ENCODE data around the gene PPM1G.

Gene PPM1G

DNA sequence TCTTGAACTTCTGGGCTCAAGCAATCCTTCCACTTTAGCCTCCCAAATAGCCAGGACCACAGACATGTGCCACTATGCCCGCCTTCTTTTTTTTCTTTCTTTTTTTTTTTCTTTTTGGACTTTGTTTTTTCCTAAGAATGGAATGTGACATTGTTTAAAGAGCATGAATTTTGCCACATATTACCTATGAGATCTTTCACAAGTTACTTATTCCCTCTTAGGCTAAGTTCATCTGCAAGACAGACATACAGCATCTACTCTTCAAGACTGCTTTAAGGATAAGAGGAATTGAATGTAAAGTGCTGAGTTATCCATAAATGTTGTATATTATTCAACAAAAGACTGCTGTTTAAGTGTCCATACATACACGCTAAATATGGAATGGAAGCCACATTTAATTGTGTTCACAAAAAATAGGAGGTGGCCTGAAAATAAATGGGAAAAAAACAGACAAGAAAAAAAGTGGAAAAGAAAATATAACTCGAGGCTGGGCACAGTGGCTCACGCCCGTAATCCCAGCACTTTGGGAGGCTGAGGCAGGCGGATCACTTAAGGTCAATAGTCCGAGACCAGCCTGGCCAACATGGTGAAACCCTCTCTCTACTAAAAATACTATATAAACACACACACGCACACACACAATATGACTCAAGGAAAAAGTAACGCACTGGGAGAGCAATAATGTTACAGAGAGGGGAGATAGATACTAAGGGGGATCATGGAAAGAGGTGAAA lies 3.2 kb upstream of the PPM1G start:
- DNase-seq (ENCODE audit: low read depth in 2 of 3, low spot score in 2 of 3): no peak

DNA sequence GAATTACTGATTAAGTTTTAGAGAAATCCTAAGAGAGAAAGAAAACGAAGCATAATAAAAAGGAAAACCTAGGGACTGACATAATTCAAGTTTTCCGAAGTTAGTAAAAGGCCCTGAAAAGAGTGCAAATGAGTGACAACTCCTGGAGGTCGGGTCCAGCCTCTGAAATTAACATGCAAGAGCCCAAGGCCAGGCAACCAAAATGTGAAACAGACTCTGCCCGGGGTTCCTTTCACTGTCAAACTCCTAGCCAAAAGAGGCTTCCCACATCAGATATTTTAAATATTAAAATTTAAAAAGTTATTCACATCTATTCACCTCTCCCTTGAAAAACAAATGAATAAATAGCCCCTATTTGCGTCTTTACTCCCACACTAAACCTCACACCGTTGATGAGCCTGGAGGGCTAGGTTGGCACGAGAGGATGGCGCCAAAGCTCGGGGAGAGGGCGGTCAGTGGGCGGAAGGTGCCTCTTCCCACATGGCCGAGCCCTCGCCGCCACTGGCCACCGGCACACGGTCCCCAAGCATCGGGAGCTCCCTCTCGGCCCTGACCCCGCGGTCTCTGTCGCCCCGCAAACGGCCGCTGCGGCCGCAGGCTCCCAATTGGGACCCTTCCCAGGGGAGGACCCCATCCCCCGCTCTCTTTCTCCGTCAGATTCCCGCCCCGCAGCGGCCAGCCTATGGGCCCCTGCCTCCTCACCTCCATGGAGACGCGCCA lies 630 bp downstream of the PPM1G start:
- no peak for DNase-seq (ENCODE audit: low read depth in 2 of 3, low spot score in 2 of 3)

DNA sequence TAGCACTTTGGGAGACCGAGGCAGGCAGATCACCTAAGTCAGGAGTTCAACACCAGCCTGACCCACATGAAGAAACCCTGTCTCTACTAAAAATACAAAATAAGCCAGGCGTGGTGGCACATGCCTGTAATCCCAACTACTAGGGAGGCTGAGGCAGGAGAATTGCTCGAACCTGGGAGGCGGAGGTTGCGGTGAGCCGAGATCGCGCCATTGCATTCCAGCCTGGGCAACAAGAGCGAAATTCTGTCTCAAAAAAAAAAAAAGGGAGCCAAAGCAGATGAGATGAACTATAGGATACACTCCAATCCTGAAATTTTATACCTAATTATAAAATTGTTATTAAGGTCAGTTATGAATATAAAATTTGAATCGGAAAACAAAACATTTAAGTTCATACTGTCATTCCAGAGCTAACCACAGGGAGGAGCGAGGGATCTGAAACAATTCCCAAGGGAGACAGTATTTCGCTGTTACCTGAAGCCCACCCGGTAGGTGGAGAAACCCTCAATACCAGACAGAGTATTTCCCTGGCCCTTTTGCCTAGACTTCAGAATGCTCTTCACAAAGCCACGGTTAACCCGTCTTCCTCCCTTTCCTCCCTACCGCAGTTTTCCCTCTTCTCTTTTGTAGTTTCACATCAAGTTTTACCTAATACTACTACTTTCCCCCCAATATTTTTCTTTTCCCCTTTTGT lies 1.4 kb downstream of the PPM1G start:
- no peak for DNase-seq (ENCODE audit: low read depth in 2 of 3, low spot score in 2 of 3)

- DNase-seq (ENCODE audit: low read depth in 2 of 3, low spot score in 2 of 3): no peak
Measured at GRCh38 chr2:27400348-27401135, 8.8 kb downstream of the PPM1G start.

DNA sequence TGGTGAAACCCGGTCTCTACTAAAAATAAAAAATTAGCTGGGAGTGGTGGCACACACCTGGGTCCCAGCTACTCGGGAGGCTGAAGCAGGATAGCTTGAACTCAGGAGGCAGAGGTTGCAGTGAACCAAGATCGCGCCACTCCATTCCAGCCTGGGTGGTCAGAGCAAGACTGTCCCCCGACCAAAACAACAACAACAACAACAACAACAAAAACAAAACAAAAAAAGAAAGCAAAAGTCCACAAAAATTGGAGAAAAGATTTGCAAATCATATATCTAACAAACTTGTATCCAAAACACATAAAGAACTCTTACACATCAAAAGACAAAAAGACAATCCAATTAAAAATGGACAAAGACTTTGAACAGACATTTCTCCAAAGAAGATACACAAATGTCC lies 10.4 kb downstream of the PPM1G start:
- no peak for DNase-seq (ENCODE audit: low read depth in 2 of 3, low spot score in 2 of 3)

- DNase-seq (ENCODE audit: low read depth in 2 of 3, low spot score in 2 of 3): no peak
Measured at GRCh38 chr2:27393225-27393624, 16.2 kb downstream of the PPM1G start.

GRCh38 chr2:27390822-27391679 lies 18.3 kb downstream of the PPM1G start:
- DNase-seq (ENCODE audit: low read depth in 2 of 3, low spot score in 2 of 3): no peak

GRCh38 chr2:27381577-27382181 lies 27.7 kb downstream of the PPM1G start:
- no peak for DNase-seq (ENCODE audit: low read depth in 2 of 3, low spot score in 2 of 3)

DNA sequence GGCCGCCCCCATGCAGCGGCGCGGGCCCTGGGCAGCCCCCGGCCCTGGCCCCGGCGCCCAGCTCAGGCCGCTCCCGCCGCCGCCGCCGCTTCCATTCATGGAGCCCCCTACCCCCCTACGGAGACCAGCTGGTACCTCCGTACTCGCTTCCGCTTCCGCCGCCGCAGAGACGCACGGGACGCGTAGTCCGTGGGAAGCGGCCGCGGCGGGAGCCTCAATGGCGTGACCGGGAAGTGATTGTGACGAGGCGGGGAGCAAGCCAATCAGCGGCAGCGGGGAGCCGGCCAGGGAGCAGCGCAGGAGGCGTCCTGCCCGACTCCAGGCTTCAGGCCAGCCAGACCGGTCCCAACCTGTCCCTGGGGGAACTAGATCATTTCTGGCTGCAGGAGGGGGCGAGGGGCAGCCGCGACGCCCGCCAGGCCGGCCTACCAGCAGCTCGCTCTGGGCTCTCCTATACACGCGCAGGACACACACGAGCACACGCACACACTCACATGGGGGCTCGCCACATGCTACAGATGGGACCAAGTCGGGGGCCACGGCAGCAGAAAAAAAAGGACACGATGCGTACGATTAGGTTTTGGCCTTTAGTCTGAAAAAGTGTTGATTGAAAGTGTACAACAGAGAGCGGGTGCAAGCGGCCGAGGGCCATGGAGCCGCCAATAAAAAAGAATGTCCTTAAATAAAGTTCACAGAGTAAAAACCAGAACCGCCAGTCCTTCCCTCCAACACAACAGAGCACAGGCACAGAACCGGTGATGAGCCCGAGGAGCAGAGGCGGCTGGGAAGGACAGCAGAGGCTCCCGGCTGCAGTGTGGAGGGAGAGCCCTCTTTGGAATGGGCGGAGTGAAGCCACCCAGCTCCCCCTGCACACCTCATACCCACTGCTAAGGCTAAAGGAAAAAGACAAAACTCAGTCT lies 28.5 kb downstream of the PPM1G start, which contains the start of gene ZNF513:
TSS of gene ZNF513 (minus strand) at position 109 of the 920 bp plus-strand sequence. CDS start 208 bp downstream, outside the sequence.
- DNase-seq (ENCODE audit: low read depth in 2 of 3, low spot score in 2 of 3): peak; percentile 75 to 80 (median 76)

DNA sequence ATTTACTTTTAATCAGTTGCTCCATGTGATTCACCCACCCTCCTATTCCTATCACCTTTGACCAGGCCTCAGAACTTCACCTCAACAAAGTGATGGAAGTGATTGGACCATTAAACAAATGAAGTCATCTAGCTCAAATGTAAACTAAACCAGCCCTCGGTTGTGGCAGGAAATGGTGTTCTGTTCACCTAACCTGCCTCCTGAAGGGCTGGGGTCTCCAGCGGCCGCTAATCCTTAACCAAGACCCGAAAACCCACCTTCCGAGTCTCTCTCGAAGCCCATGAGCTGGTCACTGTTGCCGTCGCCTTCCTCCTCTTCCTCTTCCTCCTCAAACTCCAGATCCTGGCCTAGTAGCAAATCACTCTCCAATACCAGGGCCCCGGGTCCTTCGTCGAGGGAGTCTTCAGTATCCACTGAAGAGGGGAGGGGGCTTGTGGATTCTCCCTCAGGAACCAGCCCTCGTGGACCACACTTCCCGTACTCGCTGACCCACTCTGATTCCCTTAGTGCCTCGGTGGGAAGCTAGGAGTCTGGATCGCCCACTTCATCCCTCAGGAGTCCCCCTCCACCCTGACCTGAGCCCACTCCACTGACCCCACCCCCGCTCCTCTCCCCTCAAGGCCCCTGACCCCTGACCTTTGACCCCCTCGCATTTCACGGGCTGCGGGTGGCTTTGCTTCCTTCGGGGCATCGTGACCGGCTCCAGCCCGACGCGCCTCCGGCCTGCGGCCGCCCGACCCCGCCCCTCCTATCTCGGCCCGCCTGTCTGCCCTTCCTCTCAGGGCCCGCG lies 29.4 kb downstream of the PPM1G start:
- DNase-seq (ENCODE audit: low read depth in 2 of 3, low spot score in 2 of 3): no peak

GRCh38 chr2:27379383-27379835 lies 30.0 kb downstream of the PPM1G start:
- no peak for DNase-seq (ENCODE audit: low read depth in 2 of 3, low spot score in 2 of 3)

- DNase-seq (ENCODE audit: low read depth in 2 of 3, low spot score in 2 of 3): no peak
Measured at GRCh38 chr2:27378809-27379290, 30.5 kb downstream of the PPM1G start.

DNA sequence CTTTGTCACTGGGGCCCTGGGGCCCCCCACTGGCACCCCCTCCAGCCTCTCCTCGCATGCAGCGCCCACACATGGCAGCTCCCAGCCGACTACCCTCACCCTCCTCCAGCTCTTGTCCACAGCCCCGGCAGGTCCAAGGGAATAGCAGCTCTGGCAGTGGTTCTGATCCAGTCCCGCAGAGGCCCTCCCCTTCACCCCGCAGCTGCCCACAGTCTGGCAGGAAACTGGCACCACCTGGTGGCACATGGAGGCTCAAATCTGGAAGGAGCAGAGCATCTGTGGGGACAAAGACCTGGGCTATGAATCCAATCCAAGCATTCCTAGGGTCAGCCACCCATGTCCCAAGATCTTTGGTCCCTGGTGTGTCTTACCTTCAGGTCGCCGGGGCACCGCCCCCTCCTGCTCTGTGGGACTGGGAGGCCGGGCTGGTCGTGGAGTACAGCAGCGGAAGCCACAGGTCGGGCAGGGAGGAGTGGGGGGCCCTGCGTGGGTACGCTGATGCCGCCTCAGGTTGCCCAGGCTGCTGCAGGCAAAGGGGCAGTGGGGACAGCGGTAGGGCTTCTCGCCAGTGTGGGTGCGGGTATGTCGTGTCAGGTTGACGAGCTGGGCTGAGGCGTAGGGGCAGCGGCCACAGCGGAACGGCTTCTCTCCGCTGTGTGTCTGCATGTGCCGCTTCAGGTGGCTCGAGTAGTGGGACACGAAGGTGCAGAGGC lies 31.1 kb downstream of the PPM1G start:
- DNase-seq (ENCODE audit: low read depth in 2 of 3, low spot score in 2 of 3): no peak

DNA sequence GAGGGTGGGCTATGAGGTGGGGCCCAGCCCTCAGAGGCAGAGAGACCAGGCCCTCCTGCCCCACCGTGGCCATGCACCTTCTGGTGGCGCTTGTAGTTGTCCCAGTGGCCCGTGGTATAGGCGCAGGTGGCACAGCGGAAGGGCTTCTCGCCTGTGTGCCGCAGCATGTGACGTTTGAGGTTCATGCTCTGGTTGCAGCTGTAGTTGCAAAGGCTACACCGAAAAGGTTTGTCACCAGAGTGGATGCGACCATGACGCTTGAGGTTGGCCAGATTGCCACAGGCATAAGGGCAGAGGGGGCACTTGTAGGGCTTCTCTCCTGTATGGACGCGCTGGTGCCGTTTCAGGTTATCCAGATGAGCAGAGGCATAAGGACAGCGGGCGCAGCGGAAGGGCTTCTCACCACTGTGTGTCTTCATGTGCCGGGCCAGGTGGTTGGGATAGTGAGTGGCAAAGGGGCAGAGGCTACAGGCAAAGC lies 31.7 kb downstream of the PPM1G start:
- DNase-seq (ENCODE audit: low read depth in 2 of 3, low spot score in 2 of 3): no peak

DNA sequence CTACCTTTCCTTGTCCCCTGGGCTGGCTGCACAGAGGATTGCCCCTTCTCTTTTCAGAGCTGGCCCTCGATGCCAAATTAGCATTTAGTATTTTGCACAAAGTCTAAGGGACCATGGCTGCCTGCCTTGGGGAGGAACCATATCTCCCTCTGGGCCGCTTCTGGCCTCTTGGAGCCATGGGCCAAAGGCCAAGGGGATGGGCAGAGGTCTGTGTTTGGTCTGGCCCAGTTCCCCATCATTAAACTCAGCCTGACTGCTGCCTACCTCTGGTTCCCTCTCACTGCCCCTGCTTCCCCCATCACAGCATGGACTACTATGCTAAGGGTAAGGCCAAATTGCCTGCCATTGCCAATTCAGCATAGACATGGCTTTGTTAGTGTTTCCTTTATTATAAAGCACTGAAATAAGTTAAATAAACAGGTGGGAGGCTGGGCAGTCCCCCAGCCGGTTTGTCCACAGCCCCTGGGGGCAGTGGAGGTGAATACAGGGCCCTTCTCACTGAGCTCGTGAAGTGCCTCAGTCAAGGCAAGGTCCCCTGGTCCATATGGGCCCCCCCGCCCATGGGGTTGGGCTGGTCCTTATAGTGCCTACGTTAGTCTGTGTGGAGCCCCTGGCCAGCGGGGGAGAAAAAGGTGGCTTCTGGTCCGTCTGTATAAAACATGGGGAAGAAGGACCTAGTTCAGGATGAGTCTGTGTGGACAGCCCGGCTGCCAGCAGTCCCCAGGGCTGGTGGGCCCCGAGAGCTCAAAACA lies 32.3 kb downstream of the PPM1G start:
- DNase-seq (ENCODE audit: low read depth in 2 of 3, low spot score in 2 of 3): no peak

- no peak for DNase-seq (ENCODE audit: low read depth in 2 of 3, low spot score in 2 of 3)
Measured at GRCh38 chr2:27376151-27376865, 33.1 kb downstream of the PPM1G start.

Data from activated CD8-positive, alpha-beta memory T cell treated with anti-CD3 and anti-CD28 coated beads for 48 hours (primary cell).